Astrocyte of the hippocampus (primary cell): ENCODE measurements around the gene SHROOM2.
A peak's percentile ranks its signal among the peaks of the same experiment; 100 is the strongest.

ENCODE experiments used
- DNase-seq: peaks from one replicate; pipeline ENCODE4 v3.0.0; 2011; ENCODE audit warnings: low read depth, low spot score

Gene SHROOM2

GRCh38 chrX:9940421-9940820 is 154.2 kb downstream of the SHROOM2 start:
- peak; percentile 91 for DNase-seq

- DNase-seq, result no peak
Measured at GRCh38 chrX:9942086-9942485, 155.9 kb downstream of the SHROOM2 start.

- no peak for DNase-seq
Measured at GRCh38 chrX:9943420-9943819, 157.2 kb downstream of the SHROOM2 start.

- no peak for DNase-seq
Measured at GRCh38 chrX:9947131-9947794, 161.0 kb downstream of the SHROOM2 start.

GRCh38 chrX:9948406-9948805 is 162.2 kb downstream of the SHROOM2 start:
- DNase-seq, result peak; percentile 43

- DNase-seq, result no peak
Measured at GRCh38 chrX:9952300-9952699, 166.1 kb downstream of the SHROOM2 start.

- DNase-seq, result no peak
Measured at GRCh38 chrX:9953396-9953795, 167.2 kb downstream of the SHROOM2 start.

- DNase-seq, result peak; percentile 3
Measured at GRCh38 chrX:9955506-9955905, 169.3 kb downstream of the SHROOM2 start.

- no peak for DNase-seq
Measured at GRCh38 chrX:9957743-9958142, 171.5 kb downstream of the SHROOM2 start.

GRCh38 chrX:9958183-9958582 is 172.0 kb downstream of the SHROOM2 start:
- no peak for DNase-seq

- no peak for DNase-seq
Measured at GRCh38 chrX:9961750-9962149, 175.5 kb downstream of the SHROOM2 start.

- no peak for DNase-seq
Measured at GRCh38 chrX:9966775-9967408, 180.7 kb downstream of the SHROOM2 start, which contains the start of gene CLDN34. TSS of gene CLDN34 (plus strand) at chrX:9967358. CDS start at chrX:9967358, 0 bp downstream.

- no peak for DNase-seq
Measured at GRCh38 chrX:9977635-9978034, 191.4 kb downstream of the SHROOM2 start.

- DNase-seq, result no peak
Measured at GRCh38 chrX:9980401-9980800, 194.2 kb downstream of the SHROOM2 start.

- DNase-seq, result no peak
Measured at GRCh38 chrX:9980927-9981326, 194.7 kb downstream of the SHROOM2 start.

GRCh38 chrX:9983441-9983840 is 197.2 kb downstream of the SHROOM2 start:
- no peak for DNase-seq

- DNase-seq, result no peak
Measured at GRCh38 chrX:9983846-9984245, 197.6 kb downstream of the SHROOM2 start.

- DNase-seq, result peak; percentile 12
Measured at GRCh38 chrX:9988762-9989161, 202.5 kb downstream of the SHROOM2 start.

- DNase-seq, result no peak
Measured at GRCh38 chrX:9992061-9992460, 205.8 kb downstream of the SHROOM2 start.

GRCh38 chrX:9992724-9993123 is 206.5 kb downstream of the SHROOM2 start:
- DNase-seq, result no peak

GRCh38 chrX:9995855-9996339 is 209.7 kb downstream of the SHROOM2 start:
- DNase-seq, result peak; percentile 82

GRCh38 chrX:9997041-9997440 is 210.8 kb downstream of the SHROOM2 start:
- DNase-seq, result no peak

- no peak for DNase-seq
Measured at GRCh38 chrX:9997524-9997923, 211.3 kb downstream of the SHROOM2 start.
